ENCODE results near the gene GNAO1.

GNAO1 gene

GRCh38 chr16:56242740-56243139, 51.5 kb downstream of the GNAO1 start:
- no peak for DNase-seq

GRCh38 chr16:56244612-56245011, 53.3 kb downstream of the GNAO1 start:
- no peak for DNase-seq

GRCh38 chr16:56245197-56245596, 53.9 kb downstream of the GNAO1 start:
- DNase-seq, result no peak

GRCh38 chr16:56246051-56246817, 54.9 kb downstream of the GNAO1 start:
- DNase-seq, result no peak

GRCh38 chr16:56247018-56247417, 55.7 kb downstream of the GNAO1 start:
- DNase-seq, result no peak

- DNase-seq, result no peak
Observed at GRCh38 chr16:56247808-56248207, 56.5 kb downstream of the GNAO1 start.

GRCh38 chr16:56252835-56253234, 61.5 kb downstream of the GNAO1 start:
- DNase-seq, result no peak

GRCh38 chr16:56255904-56256303, 64.6 kb downstream of the GNAO1 start:
- no peak for DNase-seq

GRCh38 chr16:56257239-56257638, 66.0 kb downstream of the GNAO1 start:
- no peak for DNase-seq

GRCh38 chr16:56257666-56258342, 66.5 kb downstream of the GNAO1 start:
- DNase-seq, result no peak

GRCh38 chr16:56258508-56259424, 67.5 kb downstream of the GNAO1 start:
- DNase-seq, result no peak

GRCh38 chr16:56259425-56259779, 68.1 kb downstream of the GNAO1 start:
- no peak for DNase-seq

- DNase-seq, result no peak
Observed at GRCh38 chr16:56260378-56261160, 69.3 kb downstream of the GNAO1 start.

- DNase-seq, result no peak
Observed at GRCh38 chr16:56261656-56262055, 70.4 kb downstream of the GNAO1 start.

- DNase-seq, result peak; percentile 13
Observed at GRCh38 chr16:56262148-56262547, 70.9 kb downstream of the GNAO1 start.

- DNase-seq, result no peak
Observed at GRCh38 chr16:56262551-56263245, 71.4 kb downstream of the GNAO1 start.

- no peak for DNase-seq
Observed at GRCh38 chr16:56263711-56264608, 72.7 kb downstream of the GNAO1 start.

GRCh38 chr16:56264609-56264972, 73.3 kb downstream of the GNAO1 start:
- no peak for DNase-seq

GRCh38 chr16:56265184-56265583, 73.9 kb downstream of the GNAO1 start:
- DNase-seq, result no peak

GRCh38 chr16:56265746-56266145, 74.5 kb downstream of the GNAO1 start:
- no peak for DNase-seq

Data from stimulated activated CD4-positive, alpha-beta T cell treated with anti-CD3 and anti-CD28 coated beads, Interleukin-12 subunit alpha, Interleukin-12 subunit beta, amount 100 ng/mL, for 4 hours (primary cell).